Endothelial cell of umbilical vein (primary cell): ENCODE results near the gene WDR77.

ENCODE experiments used
- EZH2 ChIP-seq: IDR thresholded peaks from 2 replicates; pipeline ENCODE4 v1.6.1; 2012; ENCODE audit warnings: borderline replicate concordance, low read depth, mild to moderate bottlenecking, moderate library complexity, low read length, inconsistent platforms; ENCODE audit not compliant: severe bottlenecking
- MYC ChIP-seq: IDR thresholded peaks from one replicate; pipeline ENCODE4 v1.6.1; 2011; ENCODE audit warnings: mild to moderate bottlenecking, low read depth, low read length
- TF ChIP-seq, protein P1 (sequence below), 2 donors: IDR thresholded peaks; 1 replicate in 1 of 2; 2 replicates in 1 of 2; pipeline ENCODE4 v1.5.1; 2011; ENCODE audit warnings: low read length in 2 of 2, mild to moderate bottlenecking in 2 of 2, moderate library complexity in 2 of 2, control low read depth in 1 of 2, inconsistent platforms in 1 of 2, low read depth in 1 of 2; ENCODE audit not compliant: insufficient read depth in 1 of 2; ENCODE audit errors: extremely low read depth in 1 of 2

DNA sequence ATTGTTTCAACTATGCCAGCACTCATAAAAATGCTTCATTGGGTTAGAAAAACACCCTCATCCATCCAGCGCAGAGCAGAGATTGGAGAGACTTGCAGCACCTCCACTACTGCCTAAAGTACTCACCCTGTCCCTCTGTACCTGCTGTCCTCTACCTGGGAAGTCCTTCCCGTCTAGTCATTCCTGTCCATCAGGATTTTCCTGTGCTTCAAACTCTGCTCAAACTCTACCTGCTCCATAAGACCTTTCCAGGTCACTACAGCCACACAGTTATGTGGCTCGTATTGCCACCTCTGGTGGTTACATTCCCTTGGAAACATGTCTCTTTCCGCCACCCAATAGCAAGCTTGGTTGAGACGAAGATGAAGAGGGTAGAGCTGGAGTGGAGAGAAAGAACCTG, 28.7 kb downstream of the WDR77 start:
- TF ChIP-seq MYC (no peak), EZH2 (no peak)
- TF ChIP-seq, protein P1, sequence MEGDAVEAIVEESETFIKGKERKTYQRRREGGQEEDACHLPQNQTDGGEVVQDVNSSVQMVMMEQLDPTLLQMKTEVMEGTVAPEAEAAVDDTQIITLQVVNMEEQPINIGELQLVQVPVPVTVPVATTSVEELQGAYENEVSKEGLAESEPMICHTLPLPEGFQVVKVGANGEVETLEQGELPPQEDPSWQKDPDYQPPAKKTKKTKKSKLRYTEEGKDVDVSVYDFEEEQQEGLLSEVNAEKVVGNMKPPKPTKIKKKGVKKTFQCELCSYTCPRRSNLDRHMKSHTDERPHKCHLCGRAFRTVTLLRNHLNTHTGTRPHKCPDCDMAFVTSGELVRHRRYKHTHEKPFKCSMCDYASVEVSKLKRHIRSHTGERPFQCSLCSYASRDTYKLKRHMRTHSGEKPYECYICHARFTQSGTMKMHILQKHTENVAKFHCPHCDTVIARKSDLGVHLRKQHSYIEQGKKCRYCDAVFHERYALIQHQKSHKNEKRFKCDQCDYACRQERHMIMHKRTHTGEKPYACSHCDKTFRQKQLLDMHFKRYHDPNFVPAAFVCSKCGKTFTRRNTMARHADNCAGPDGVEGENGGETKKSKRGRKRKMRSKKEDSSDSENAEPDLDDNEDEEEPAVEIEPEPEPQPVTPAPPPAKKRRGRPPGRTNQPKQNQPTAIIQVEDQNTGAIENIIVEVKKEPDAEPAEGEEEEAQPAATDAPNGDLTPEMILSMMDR (IDR thresholded peaks at IDR 0.05; ENCODE audit: extremely low read depth in 1 of 2, insufficient read depth in 1 of 2, low read depth in 1 of 2, low read length in 2 of 2): no peak
